Vagina (tissue), 2 donors: Measurements from ENCODE around the gene MRPS34. TPM values are rescaled to one million over a fixed set of nuclear protein-coding genes. Genes with fewer than 3 reads are reported as not detected.

Source experiments
- DNase-seq, 2 donors: peaks; one replicate each; pipeline ENCODE4 v3.0.0-alpha.2; 2017; ENCODE audit errors: extremely low spot score in 2 of 2
- H3K27ac ChIP-seq: fragments of 200-600 bp; sonication (generic); one replicate; pipeline ENCODE4 v1.5.1; 2019
- H3K27me3 ChIP-seq: fragments of 200-600 bp; sonication (generic); one replicate; pipeline ENCODE4 v1.5.1; 2019
- H3K36me3 ChIP-seq, 2 donors: fragments of 200-600 bp; sonication (generic); one replicate each; pipeline ENCODE4 v1.5.1; 2017 to 2019
- H3K4me1 ChIP-seq: fragments of 200-600 bp; sonication (generic); one replicate; pipeline ENCODE4 v1.5.1; 2019
- H3K4me3 ChIP-seq, 2 donors: fragments of 200-600 bp; sonication (generic); 1 replicate in 1 of 2; 2 replicates in 1 of 2; pipeline ENCODE4 v1.5.1; 2016 to 2019
- H3K9me3 ChIP-seq: fragments of 200-600 bp; sonication (generic); one replicate; pipeline ENCODE4 v1.5.1; 2019
- POLR2A ChIP-seq, 2 donors: fragments of 450-650 bp; IDR thresholded peaks; one replicate each; pipeline ENCODE4 v1.6.1; 2017; ENCODE audit warnings: antibody characterized with exemption in 2 of 2, mild to moderate bottlenecking in 2 of 2, moderate library complexity in 2 of 2
- POLR2AphosphoS5 ChIP-seq, 2 donors: sonication (generic); formaldehyde crosslinking; IDR thresholded peaks; one replicate each; pipeline ENCODE4 v1.9.0; 2017; ENCODE audit warnings: antibody characterized with exemption in 2 of 2, mild to moderate bottlenecking in 2 of 2, low read depth in 1 of 2; ENCODE audit not compliant: insufficient read depth in 1 of 2
- intact Hi-C: fragments of 100-400 bp; cut with DNase I; formaldehyde crosslinking; loops from one replicate; pipeline ENCODE4 v1.15.1; 2023
- total RNA-seq: library from RNA; depleted of rRNA; stranded (reverse); fragments of >200 nt; gene quantifications from one replicate; pipeline ENCODE4 v1.2.3, GENCODE V29; 2016
- TF ChIP-seq, protein P1 (sequence below), 3 experiments: fragments of 450-650 bp in 2 of 3; fragments of 200-600 bp in 1 of 3; sonication (generic) in 1 of 3; IDR thresholded peaks; one replicate each; pipeline ENCODE4 v1.5.1; 2017 to 2019; ENCODE audit warnings: antibody characterized with exemption in 3 of 3, mild to moderate bottlenecking in 2 of 3, moderate library complexity in 2 of 3

Gene MRPS34
- total RNA-seq, 1 donor from 2014 or later, result 89.6 TPM

- no peak for TF ChIP-seq POLR2A (IDR thresholded peaks at IDR 0.05)
- TF ChIP-seq, protein P1, sequence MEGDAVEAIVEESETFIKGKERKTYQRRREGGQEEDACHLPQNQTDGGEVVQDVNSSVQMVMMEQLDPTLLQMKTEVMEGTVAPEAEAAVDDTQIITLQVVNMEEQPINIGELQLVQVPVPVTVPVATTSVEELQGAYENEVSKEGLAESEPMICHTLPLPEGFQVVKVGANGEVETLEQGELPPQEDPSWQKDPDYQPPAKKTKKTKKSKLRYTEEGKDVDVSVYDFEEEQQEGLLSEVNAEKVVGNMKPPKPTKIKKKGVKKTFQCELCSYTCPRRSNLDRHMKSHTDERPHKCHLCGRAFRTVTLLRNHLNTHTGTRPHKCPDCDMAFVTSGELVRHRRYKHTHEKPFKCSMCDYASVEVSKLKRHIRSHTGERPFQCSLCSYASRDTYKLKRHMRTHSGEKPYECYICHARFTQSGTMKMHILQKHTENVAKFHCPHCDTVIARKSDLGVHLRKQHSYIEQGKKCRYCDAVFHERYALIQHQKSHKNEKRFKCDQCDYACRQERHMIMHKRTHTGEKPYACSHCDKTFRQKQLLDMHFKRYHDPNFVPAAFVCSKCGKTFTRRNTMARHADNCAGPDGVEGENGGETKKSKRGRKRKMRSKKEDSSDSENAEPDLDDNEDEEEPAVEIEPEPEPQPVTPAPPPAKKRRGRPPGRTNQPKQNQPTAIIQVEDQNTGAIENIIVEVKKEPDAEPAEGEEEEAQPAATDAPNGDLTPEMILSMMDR (IDR thresholded peaks at IDR 0.05), result no peak
- no peak for TF ChIP-seq POLR2AphosphoS5 (IDR thresholded peaks at IDR 0.05; ENCODE audit: insufficient read depth in 1 of 2, low read depth in 1 of 2)
- Histone ChIP-seq H3K27me3 (no peaks in the 10 kb centered on the region), H3K9me3 (no peaks in the 10 kb centered on the region), H3K4me1 (peaks cover 9% of the 10 kb centered on the region), H3K36me3 (peaks cover 0 to 18% of the 10 kb centered on the region in 2 donors), H3K4me3 (no peak overlapping the region), H3K27ac (no peak overlapping the region)
- intact Hi-C loops, result no loop called here
- DNase-seq, result no peak
Measured at GRCh38 chr16:1791943-1792812, 19.2 kb upstream of the MRPS34 start.

DNA sequence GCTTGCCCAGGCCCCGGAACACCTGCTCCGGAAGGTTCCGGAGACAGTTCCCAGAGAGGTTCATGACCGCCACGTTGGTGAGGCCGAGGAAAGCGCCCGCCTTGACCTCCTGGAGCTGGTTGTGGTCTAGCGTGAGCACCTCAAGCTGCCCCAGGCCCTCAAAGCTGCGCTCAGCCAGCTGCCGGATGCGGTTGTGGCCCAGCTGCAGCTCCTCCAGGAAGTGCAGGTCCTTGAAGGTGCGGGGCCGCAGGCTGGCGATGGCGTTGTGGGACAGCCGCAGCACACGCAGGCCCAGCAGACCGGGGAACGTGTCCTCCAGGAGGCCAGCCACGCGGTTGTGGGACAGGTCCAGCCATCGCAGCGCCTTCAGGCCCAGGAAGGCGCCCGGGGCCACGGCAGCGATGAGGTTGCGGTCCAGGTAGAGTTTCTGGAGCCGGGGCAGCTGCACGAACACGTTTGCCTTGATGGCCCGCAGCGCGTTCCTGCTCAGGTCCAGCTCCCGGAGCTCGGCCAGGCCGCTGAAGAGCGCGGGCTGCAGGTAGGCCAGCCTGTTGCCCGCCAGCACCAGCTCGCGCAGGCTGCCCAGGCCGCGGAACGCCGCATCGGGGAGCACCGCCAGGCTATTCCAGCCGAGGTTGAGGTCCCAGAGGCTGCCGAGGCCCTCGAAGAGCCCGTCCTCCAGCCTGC is 18.5 kb upstream of the MRPS34 start:
- no peak overlapping the region for H3K27ac ChIP-seq
- TF ChIP-seq POLR2AphosphoS5 (IDR thresholded peaks at IDR 0.05; ENCODE audit: insufficient read depth in 1 of 2, low read depth in 1 of 2) (no peak), POLR2A (IDR thresholded peaks at IDR 0.05) (no peak)
- TF ChIP-seq, protein P1 (IDR thresholded peaks at IDR 0.05), result no peak
- no peaks in the 10 kb centered on the region for H3K9me3 ChIP-seq
- no peaks in the 10 kb centered on the region for H3K27me3 ChIP-seq
- no peak for DNase-seq
- H3K4me3 ChIP-seq, result no peak overlapping the region
- H3K36me3 ChIP-seq, result peaks cover 0 to 26% of the 10 kb centered on the region in 2 donors
- intact Hi-C loops, result no loop called here
- H3K4me1 ChIP-seq, result peaks cover 9% of the 10 kb centered on the region

DNA sequence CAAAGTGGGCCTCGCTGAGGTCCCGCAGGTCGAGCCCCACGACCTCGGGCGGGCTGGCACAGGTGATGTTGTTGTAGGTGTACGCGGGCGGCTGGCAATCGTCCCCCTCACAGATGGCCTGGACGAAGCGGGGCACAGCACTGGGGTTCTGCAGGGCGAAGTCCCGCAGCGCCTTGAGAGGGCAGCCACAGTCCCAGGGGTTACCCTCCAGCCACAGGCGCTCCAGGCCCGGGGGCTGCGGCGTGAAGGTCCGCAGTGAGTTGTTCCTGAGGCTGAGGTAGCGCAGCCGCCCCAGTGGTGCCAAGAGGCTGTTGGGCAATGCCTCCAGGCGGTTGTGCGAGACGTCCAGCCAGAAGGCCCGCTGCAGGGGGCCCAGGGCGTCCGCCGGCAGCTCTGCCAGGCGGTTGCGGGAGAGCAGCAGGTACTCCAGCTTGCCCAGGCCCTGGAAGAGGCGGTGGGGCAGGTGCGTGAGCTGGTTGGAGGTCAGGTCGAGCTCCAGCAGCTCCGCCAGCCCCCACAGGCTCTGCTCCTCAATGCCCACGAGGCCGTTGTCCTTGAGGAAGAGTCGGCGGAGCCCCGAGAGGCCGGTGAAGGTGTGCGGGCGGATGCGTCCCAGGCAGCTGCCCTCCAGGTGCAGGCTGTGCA is 17.8 kb upstream of the MRPS34 start:
- peaks cover 13% of the 10 kb centered on the region for H3K4me1 ChIP-seq
- DNase-seq, result no peak
- no peaks in the 10 kb centered on the region for H3K27me3 ChIP-seq
- H3K4me3 ChIP-seq, result no peak overlapping the region
- no peak overlapping the region for H3K27ac ChIP-seq
- H3K36me3 ChIP-seq, result peaks cover 0 to 27% of the 10 kb centered on the region in 2 donors
- H3K9me3 ChIP-seq, result no peaks in the 10 kb centered on the region
- intact Hi-C loops, result no loop called here
- TF ChIP-seq, protein P1 (IDR thresholded peaks at IDR 0.05), result no peak
- no peak for TF ChIP-seq POLR2A (IDR thresholded peaks at IDR 0.05)
- TF ChIP-seq POLR2AphosphoS5 (IDR thresholded peaks at IDR 0.05; ENCODE audit: insufficient read depth in 1 of 2, low read depth in 1 of 2), result no peak

GRCh38 chr16:1790261-1790610 is 17.3 kb upstream of the MRPS34 start:
- Histone ChIP-seq H3K36me3 (peaks cover 0 to 27% of the 10 kb centered on the region in 2 donors), H3K4me3 (no peak overlapping the region), H3K4me1 (peaks cover 18% of the 10 kb centered on the region), H3K9me3 (no peaks in the 10 kb centered on the region), H3K27ac (no peak overlapping the region), H3K27me3 (no peaks in the 10 kb centered on the region)
- DNase-seq, result no peak
- intact Hi-C loops, result no loop called here
- TF ChIP-seq, protein P1 (IDR thresholded peaks at IDR 0.05), result no peak
- TF ChIP-seq POLR2A (IDR thresholded peaks at IDR 0.05) (no peak), POLR2AphosphoS5 (IDR thresholded peaks at IDR 0.05; ENCODE audit: insufficient read depth in 1 of 2, low read depth in 1 of 2) (no peak)
